ENCODE measurements around the gene CGB2. TPM values are rescaled to one million over a fixed set of nuclear protein-coding genes. Genes with fewer than 3 reads are reported as not detected.
A peak's percentile ranks its signal among the peaks of the same experiment; 100 is the strongest.

Gene CGB2
- total and polyA plus RNA-seq, 9 of the 15 experiments (the other 6 are each of a cell fraction or from before 2014, with no cell fraction given) = 0.22 TPM; not detected in 8

DNA sequence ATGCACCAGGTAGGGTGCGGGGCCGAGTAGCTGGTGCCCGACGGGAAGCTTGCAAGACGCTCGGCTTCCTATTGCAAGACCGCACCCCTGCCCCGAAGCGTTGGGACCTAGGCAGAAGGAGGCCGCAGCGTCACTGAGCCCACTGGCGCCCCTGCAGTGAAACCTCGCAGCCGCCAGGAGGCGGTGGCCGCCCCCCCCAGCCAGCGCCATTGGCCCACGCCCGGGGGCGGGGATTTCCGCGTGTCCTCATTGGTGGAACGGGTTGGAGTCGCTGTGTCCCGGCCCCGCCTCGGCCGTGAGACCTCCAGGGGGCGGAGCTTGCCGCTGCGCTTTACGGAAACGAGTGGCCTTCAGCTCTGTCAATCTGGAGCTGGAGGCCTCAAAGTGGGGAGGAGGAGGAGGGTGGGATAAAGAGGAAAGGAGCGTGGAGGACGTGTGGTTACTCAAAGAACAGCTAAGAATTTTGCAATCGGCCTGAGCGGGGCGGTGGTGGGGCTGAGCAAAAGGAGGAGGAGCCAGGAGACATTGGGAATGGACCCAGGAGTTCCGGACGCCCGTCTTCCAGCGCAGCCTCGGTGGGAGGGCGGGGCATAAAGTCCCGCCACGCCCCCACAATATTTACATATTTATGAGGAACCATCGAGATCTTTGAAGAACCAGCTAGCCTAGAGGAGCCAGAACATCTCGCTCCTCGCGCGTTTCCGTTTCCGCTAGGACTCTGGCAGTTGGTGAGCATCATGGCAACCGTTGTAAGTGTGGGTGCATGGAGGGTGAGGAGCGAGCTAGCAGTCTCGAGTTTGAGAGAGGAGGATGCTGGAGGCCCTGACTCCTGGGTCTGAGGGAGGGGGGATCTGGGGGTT lies 38.3 kb upstream of the CGB2 start, which contains the start of the genes GYS1 and RUVBL2 (continued):
- TF ChIP-seq ATF1 (CRISPR knock-in tag; IDR thresholded peaks at IDR 0.05) (peak; percentile 51; the same call in 1 of the 2 replicates), ATF1 (tag; IDR thresholded peaks at IDR 0.05) (peak; percentile 92), ZNF263 (CRISPR knock-in tag; IDR thresholded peaks at IDR 0.05; ENCODE audit: borderline replicate concordance) (peak; percentile 83), RFX7 (CRISPR knock-in tag; IDR thresholded peaks at IDR 0.05) (no peak), ZNF354B (CRISPR knock-in tag; IDR thresholded peaks at IDR 0.05) (no peak), ZNF174 (CRISPR knock-in tag; IDR thresholded peaks at IDR 0.05) (no peak), RBFOX2 (IDR thresholded peaks at IDR 0.05; ENCODE audit: low read depth, low read length) (peak; percentile 78), ETV1 (tag; conservative IDR thresholded peaks at IDR 0.05; ENCODE audit: low read depth) (peak; percentile 52), FIP1L1 (IDR thresholded peaks at IDR 0.05; ENCODE audit: low read depth, low read length, poor library complexity, severe bottlenecking) (peak; percentile 79), XRCC5 (IDR thresholded peaks at IDR 0.05; ENCODE audit: low read depth, low read length) (peak; percentile 86), LCOR (CRISPR knock-in tag; IDR thresholded peaks at IDR 0.05) (no peak), GTF2E2 (tag; IDR thresholded peaks at IDR 0.05) (peak; percentile 30; the same call in 1 of the 2 replicates), CBFB (CRISPR knock-in tag; IDR thresholded peaks at IDR 0.05) (0 out of 2 replicates have a peak, but pooled peaks have one; percentile 12), KLF10 (CRISPR knock-in tag; IDR thresholded peaks at IDR 0.05) (no peak)
- TF ChIP-seq, protein P1, sequence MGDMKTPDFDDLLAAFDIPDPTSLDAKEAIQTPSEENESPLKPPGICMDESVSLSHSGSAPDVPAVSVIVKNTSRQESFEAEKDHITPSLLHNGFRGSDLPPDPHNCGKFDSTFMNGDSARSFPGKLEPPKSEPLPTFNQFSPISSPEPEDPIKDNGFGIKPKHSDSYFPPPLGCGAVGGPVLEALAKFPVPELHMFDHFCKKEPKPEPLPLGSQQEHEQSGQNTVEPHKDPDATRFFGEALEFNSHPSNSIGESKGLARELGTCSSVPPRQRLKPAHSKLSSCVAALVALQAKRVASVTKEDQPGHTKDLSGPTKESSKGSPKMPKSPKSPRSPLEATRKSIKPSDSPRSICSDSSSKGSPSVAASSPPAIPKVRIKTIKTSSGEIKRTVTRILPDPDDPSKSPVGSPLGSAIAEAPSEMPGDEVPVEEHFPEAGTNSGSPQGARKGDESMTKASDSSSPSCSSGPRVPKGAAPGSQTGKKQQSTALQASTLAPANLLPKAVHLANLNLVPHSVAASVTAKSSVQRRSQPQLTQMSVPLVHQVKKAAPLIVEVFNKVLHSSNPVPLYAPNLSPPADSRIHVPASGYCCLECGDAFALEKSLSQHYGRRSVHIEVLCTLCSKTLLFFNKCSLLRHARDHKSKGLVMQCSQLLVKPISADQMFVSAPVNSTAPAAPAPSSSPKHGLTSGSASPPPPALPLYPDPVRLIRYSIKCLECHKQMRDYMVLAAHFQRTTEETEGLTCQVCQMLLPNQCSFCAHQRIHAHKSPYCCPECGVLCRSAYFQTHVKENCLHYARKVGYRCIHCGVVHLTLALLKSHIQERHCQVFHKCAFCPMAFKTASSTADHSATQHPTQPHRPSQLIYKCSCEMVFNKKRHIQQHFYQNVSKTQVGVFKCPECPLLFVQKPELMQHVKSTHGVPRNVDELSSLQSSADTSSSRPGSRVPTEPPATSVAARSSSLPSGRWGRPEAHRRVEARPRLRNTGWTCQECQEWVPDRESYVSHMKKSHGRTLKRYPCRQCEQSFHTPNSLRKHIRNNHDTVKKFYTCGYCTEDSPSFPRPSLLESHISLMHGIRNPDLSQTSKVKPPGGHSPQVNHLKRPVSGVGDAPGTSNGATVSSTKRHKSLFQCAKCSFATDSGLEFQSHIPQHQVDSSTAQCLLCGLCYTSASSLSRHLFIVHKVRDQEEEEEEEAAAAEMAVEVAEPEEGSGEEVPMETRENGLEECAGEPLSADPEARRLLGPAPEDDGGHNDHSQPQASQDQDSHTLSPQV (IDR thresholded peaks at IDR 0.05) = no peak
- TF ChIP-seq, protein P2, sequence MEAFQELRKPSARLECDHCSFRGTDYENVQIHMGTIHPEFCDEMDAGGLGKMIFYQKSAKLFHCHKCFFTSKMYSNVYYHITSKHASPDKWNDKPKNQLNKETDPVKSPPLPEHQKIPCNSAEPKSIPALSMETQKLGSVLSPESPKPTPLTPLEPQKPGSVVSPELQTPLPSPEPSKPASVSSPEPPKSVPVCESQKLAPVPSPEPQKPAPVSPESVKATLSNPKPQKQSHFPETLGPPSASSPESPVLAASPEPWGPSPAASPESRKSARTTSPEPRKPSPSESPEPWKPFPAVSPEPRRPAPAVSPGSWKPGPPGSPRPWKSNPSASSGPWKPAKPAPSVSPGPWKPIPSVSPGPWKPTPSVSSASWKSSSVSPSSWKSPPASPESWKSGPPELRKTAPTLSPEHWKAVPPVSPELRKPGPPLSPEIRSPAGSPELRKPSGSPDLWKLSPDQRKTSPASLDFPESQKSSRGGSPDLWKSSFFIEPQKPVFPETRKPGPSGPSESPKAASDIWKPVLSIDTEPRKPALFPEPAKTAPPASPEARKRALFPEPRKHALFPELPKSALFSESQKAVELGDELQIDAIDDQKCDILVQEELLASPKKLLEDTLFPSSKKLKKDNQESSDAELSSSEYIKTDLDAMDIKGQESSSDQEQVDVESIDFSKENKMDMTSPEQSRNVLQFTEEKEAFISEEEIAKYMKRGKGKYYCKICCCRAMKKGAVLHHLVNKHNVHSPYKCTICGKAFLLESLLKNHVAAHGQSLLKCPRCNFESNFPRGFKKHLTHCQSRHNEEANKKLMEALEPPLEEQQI (IDR thresholded peaks at IDR 0.05) = no peak
- TF ChIP-seq, protein P3, sequence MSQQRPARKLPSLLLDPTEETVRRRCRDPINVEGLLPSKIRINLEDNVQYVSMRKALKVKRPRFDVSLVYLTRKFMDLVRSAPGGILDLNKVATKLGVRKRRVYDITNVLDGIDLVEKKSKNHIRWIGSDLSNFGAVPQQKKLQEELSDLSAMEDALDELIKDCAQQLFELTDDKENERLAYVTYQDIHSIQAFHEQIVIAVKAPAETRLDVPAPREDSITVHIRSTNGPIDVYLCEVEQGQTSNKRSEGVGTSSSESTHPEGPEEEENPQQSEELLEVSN (IDR thresholded peaks at IDR 0.05; ENCODE audit: borderline replicate concordance in 1 of 2, extremely low read depth in 1 of 2, insufficient read depth in 1 of 2, insufficient read length in 1 of 2, low read depth in 1 of 2, low read length in 1 of 2, poor library complexity in 1 of 2, severe bottlenecking in 1 of 2) = peak in 1 of 2 experiments; percentile 35
- TF ChIP-seq, protein P4, sequence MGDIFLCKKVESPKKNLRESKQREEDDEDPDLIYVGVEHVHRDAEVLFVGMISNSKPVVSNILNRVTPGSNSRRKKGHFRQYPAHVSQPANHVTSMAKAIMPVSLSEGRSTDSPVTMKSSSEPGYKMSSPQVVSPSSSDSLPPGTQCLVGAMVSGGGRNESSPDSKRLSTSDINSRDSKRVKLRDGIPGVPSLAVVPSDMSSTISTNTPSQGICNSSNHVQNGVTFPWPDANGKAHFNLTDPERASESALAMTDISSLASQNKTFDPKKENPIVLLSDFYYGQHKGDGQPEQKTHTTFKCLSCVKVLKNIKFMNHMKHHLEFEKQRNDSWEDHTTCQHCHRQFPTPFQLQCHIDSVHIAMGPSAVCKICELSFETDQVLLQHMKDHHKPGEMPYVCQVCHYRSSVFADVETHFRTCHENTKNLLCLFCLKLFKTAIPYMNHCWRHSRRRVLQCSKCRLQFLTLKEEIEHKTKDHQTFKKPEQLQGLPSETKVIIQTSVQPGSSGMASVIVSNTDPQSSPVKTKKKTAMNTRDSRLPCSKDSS (IDR thresholded peaks at IDR 0.05; ENCODE audit: low read depth, partially characterized antibody) = no peak

Measured in K562 (cell line).